ENCODE results near the gene ELL.

- TF ChIP-seq, protein P1, sequence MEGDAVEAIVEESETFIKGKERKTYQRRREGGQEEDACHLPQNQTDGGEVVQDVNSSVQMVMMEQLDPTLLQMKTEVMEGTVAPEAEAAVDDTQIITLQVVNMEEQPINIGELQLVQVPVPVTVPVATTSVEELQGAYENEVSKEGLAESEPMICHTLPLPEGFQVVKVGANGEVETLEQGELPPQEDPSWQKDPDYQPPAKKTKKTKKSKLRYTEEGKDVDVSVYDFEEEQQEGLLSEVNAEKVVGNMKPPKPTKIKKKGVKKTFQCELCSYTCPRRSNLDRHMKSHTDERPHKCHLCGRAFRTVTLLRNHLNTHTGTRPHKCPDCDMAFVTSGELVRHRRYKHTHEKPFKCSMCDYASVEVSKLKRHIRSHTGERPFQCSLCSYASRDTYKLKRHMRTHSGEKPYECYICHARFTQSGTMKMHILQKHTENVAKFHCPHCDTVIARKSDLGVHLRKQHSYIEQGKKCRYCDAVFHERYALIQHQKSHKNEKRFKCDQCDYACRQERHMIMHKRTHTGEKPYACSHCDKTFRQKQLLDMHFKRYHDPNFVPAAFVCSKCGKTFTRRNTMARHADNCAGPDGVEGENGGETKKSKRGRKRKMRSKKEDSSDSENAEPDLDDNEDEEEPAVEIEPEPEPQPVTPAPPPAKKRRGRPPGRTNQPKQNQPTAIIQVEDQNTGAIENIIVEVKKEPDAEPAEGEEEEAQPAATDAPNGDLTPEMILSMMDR (IDR thresholded peaks at IDR 0.05; ENCODE audit: insufficient read depth, low read length) = no peak
- no peak for TF ChIP-seq SPI1 (IDR thresholded peaks at IDR 0.05; ENCODE audit: borderline replicate concordance, low read depth)
- TF ChIP-seq REST (IDR thresholded peaks at IDR 0.05; ENCODE audit: insufficient replicate concordance, low read depth) = no peak
- TF ChIP-seq GABPA (IDR thresholded peaks at IDR 0.05; ENCODE audit: low read depth) = no peak
Observed at GRCh38 chr19:18412610-18413239, 109.1 kb downstream of the ELL start.

All from HL-60 (cell line).